NCI-H2107 treated with DMSO at 0.1 percent for 48 hours (cell line): Measurements from ENCODE around the gene SSBP3.
"Not testable (repeated sequence)": the region's sequence is repeated elsewhere in the genome, so short reads cannot be mapped to it uniquely, and the experiment has no call there.

Source experiments
- DNase-seq: peaks from one replicate; lab custom pipeline; 2025; ENCODE audit not compliant: unreplicated experiment; lab: John Stamatoyannopoulos, UW

SSBP3 gene

GRCh38 chr1:54395281-54395934 lies 10.8 kb downstream of the SSBP3 start:
- no peak for DNase-seq

GRCh38 chr1:54394104-54394503 lies 12.1 kb downstream of the SSBP3 start:
- no peak for DNase-seq

- no peak for DNase-seq
Observed at GRCh38 chr1:54392401-54392800, 13.8 kb downstream of the SSBP3 start.

- DNase-seq = no peak
Observed at GRCh38 chr1:54391450-54392209, 14.6 kb downstream of the SSBP3 start.

- DNase-seq = no peak
Observed at GRCh38 chr1:54390655-54391054, 15.5 kb downstream of the SSBP3 start.

GRCh38 chr1:54389608-54390007 lies 16.6 kb downstream of the SSBP3 start:
- not testable (repeated sequence) for DNase-seq

- no peak for DNase-seq
Observed at GRCh38 chr1:54387419-54387818, 18.8 kb downstream of the SSBP3 start.

GRCh38 chr1:54385727-54386022 lies 20.5 kb downstream of the SSBP3 start:
- DNase-seq = no peak

GRCh38 chr1:54384918-54385726 lies 21.1 kb downstream of the SSBP3 start:
- DNase-seq = no peak

- no peak for DNase-seq
Observed at GRCh38 chr1:54384471-54384870, 21.7 kb downstream of the SSBP3 start.

GRCh38 chr1:54381524-54381923 lies 24.7 kb downstream of the SSBP3 start:
- DNase-seq = no peak

- DNase-seq = no peak
Observed at GRCh38 chr1:54380290-54380882, 25.8 kb downstream of the SSBP3 start.

GRCh38 chr1:54379555-54380289 lies 26.5 kb downstream of the SSBP3 start:
- DNase-seq = no peak

GRCh38 chr1:54378874-54379554 lies 27.2 kb downstream of the SSBP3 start:
- no peak for DNase-seq

GRCh38 chr1:54378157-54378873 lies 27.9 kb downstream of the SSBP3 start:
- DNase-seq = no peak

- no peak for DNase-seq
Observed at GRCh38 chr1:54377040-54377691, 29.0 kb downstream of the SSBP3 start.

- DNase-seq = no peak
Observed at GRCh38 chr1:54376430-54377039, 29.7 kb downstream of the SSBP3 start.

GRCh38 chr1:54375712-54376429 lies 30.3 kb downstream of the SSBP3 start:
- DNase-seq = no peak
